Skin epidermis (tissue), 12 donors: Measurements from ENCODE around the gene ECPAS.
"Not testable (repeated sequence)": the region's sequence is repeated elsewhere in the genome, so short reads cannot be mapped to it uniquely, and the experiment has no call there.

ENCODE experiments used
- H3K27ac ChIP-seq, 21 experiments: fragments of 200-600 bp; sonication (generic) in 11 of 21; one replicate each; pipeline ENCODE4 v1.5.0; 2020; ENCODE audit warnings: mild to moderate bottlenecking in 3 of 21, inconsistent platforms in 2 of 21, moderate library complexity in 2 of 21
- H3K4me3 ChIP-seq, 7 experiments: fragments of 200-600 bp; sonication (generic) in 2 of 7; one replicate each; pipeline ENCODE4 v1.5.0; 2020; ENCODE audit warnings: inconsistent platforms in 2 of 7, mild to moderate bottlenecking in 2 of 7, moderate library complexity in 1 of 7

The ECPAS gene

GRCh38 chr9:111483858-111484571, at the start of gene ECPAS:
Gene ECPAS, minus strand, starts transcription at chr9:111484383. Its CDS starts 11,465 bp downstream, at chr9:111472918.
- H3K27ac ChIP-seq, result peak within 1 kb of the TSS; percentile 83 to 99 (median 97)
- peak within 1 kb of the TSS; percentile 70 to 99 (median 91) for H3K4me3 ChIP-seq

DNA sequence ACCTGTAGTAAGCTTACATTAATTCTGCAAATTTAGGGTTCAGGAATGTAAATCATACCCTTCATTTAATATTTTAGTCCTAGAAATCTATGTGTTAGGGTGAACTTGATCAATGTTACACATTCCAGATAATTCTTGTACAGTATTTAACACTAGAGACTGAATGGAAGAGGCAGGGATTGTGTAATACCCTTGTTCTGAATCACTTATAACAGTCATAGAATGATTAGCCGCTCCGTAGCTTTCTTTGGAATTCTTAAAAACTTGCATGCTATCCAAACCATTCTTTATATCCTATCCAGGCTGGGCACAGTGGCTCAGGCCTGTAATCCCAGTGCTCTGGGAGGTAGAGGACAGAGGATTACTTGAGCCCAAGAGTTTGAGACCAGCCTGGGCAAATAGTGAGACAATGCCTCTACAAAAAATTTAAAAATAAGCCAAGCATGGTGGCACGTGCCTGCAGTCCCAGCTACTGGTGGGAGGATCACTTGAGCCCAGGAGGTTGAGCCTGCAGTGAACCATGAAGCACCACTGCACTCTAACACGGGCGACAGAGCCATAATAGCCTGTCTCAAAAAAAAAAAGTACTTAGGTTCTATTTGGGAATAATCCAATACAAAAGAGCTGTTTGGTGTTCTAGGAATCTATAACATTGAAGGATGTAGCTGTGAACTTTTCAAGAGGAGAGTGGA, 49.1 kb upstream of the ECPAS start:
- no peak overlapping the region for H3K27ac ChIP-seq
- H3K4me3 ChIP-seq, result no peak overlapping the region

- H3K4me3 ChIP-seq, result no peak overlapping the region
Measured at GRCh38 chr9:111531716-111532115, 47.5 kb upstream of the ECPAS start.

DNA sequence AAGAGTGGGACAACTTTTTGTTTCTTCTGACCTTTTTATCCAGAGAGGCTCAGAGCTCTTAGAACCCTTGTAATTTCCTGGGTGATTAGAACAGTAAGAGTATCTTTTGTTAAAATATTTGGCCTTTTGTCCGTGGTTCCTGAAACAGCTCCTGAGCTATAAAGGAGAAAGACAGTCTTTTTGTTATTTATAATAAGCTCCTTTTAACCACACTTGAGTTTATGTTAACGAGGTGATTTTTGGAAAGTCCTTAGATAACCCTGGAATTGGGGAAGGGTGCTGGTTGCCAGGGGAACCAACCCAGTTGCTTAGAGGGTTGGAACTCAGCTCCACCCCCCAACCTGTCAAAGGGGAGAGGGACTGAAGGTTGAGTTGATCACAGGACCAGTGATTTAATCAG, 45.6 kb upstream of the ECPAS start:
- no peak overlapping the region for H3K27ac ChIP-seq
- no peak overlapping the region for H3K4me3 ChIP-seq

More at GRCh38 chr9:111531716-111532115, 47.5 kb upstream of the ECPAS start:
- no peak overlapping the region for H3K27ac ChIP-seq

- Histone ChIP-seq H3K4me3 (no peak overlapping the region), H3K27ac (no peak overlapping the region)
Measured at GRCh38 chr9:111527347-111527746, 43.2 kb upstream of the ECPAS start.

- peak within 1 kb of the TSS; percentile 50 to 76 (median 68) for H3K4me3 ChIP-seq
Measured at GRCh38 chr9:111525056-111525977, 41.1 kb upstream of the ECPAS start, which contains the start of gene ZNF483. Gene ZNF483, plus strand, starts transcription at chr9:111525179. Its CDS starts 2,217 bp downstream, at chr9:111527396.

DNA sequence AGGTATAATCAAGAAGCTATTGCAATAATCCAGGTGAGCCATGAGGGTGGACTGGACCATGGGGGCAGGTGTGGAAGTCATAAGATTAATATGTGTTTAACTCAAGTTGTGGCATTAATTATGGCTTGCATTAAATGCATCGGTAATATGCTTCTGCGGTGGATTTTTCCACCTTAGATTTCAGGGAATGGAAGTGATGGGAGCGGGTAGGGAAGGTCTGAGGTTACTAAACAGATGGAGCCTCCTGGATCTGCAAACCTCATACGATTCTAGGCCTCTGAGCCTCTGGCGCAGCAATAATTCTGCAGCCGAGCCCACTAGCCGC, 40.5 kb upstream of the ECPAS start:
- peak overlapping the region in 1 of 21 experiments; percentile 7 for H3K27ac ChIP-seq
- peak overlapping the region; percentile 50 to 76 (median 68) for H3K4me3 ChIP-seq

More at GRCh38 chr9:111525056-111525977, 41.1 kb upstream of the ECPAS start, which contains the start of gene ZNF483:
- peak within 1 kb of the TSS in 8 of 21 experiments; percentile 7 to 75 (median 52) for H3K27ac ChIP-seq

GRCh38 chr9:111516061-111516465, 31.9 kb upstream of the ECPAS start:
- no peak overlapping the region for H3K27ac ChIP-seq
- H3K4me3 ChIP-seq, result no peak overlapping the region

DNA sequence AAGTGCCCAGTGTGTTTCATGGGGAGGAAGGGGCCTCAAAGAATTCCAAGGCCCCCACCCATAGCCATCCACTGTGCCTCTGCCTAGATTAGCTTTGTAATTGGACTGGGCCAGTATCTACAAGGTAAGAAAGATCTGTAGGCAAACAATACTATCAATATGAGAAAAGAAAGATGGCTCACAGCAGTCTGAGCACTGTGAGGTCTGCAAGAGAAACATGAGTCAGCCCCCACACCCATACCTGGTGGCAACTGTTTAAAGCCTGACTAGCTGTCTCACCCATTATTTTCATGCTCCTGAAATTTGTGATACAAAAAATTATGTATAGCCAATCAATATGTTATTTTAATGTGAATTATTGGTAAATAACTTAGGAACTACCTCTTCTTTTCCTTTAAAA, 30.8 kb upstream of the ECPAS start:
- H3K4me3 ChIP-seq, result no peak overlapping the region
- no peak overlapping the region for H3K27ac ChIP-seq

DNA sequence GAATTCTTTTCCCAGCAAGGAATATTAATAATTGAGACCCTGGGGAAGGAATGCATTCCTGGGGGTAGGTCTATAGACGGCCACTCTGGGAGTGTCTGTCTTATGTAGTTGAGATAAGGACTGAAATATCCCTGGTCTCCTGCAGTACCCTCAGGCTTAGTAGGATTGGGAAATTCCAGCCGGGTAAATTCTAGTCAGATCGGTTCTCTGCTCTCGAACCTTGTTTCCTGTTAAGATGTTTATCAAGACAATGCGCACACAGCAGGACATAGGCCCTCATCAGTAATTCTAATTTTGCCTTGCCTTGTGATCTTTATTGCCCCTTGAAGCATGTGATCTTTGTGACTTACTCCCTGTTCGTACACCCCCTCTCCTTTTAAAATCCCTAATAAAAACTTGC, 27.4 kb upstream of the ECPAS start:
- not testable (repeated sequence) for H3K4me3 ChIP-seq, H3K27ac ChIP-seq

- no peak overlapping the region for H3K27ac ChIP-seq
- H3K4me3 ChIP-seq, result no peak overlapping the region
Measured at GRCh38 chr9:111502506-111502905, 18.3 kb upstream of the ECPAS start.

- Histone ChIP-seq H3K4me3 (no peak overlapping the region), H3K27ac (no peak overlapping the region)
Measured at GRCh38 chr9:111501648-111502047, 17.5 kb upstream of the ECPAS start.

GRCh38 chr9:111501005-111501562, 16.9 kb upstream of the ECPAS start:
- H3K27ac ChIP-seq, result no peak overlapping the region
- H3K4me3 ChIP-seq, result no peak overlapping the region

GRCh38 chr9:111497196-111497595, 13.0 kb upstream of the ECPAS start:
- H3K4me3 ChIP-seq, H3K27ac ChIP-seq: not testable (repeated sequence)

GRCh38 chr9:111484572-111484894, 350 bp upstream of the ECPAS start:
- Histone ChIP-seq H3K4me3 (peak overlapping the region; percentile 70 to 99 (median 91)), H3K27ac (peak overlapping the region in 20 of 21 experiments; percentile 77 to 99 (median 97))

GRCh38 chr9:111483439-111483857, 735 bp downstream of the ECPAS start:
- H3K27ac ChIP-seq, result peak overlapping the region; percentile 83 to 99 (median 97)
- peak overlapping the region; percentile 70 to 99 (median 91) for H3K4me3 ChIP-seq

DNA sequence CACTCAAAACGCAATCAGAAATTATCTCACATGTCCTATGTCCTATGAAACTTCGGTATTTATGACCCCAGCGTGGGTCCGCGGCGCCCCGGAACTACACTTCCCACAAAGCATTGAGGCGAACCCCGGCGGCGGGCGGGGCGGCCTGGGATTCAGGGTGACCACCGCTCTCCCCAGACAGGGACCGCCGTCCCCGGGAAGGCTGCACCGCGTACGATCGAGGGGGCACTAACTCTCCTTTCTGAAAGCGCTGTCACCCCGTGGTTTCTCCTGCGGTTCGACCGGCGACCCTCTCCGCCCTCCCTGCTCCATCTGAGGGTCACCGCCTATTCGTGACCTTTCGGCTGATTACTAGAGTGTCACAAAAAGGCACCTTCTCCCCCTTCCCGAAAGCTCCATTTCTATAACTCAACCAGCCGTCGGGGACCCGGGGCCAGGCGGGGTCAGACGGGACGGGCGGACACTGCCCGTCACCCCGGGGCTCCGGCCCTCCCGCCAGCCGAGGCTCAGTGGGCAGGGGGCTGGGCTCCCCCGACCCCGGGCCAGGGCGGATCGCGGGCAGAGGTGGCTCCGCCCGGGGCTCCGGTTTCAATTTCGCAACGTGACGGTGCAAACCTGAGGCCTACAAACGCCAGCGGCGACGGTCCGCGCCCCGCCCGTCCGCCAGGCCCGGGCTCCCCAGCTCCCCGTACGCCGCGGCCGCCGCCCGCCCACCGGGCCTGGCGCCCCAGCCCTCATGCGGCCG, 1.3 kb downstream of the ECPAS start:
- Histone ChIP-seq H3K4me3 (peak overlapping the region; percentile 70 to 99 (median 91)), H3K27ac (peak overlapping the region; percentile 83 to 99 (median 97))

- Histone ChIP-seq H3K4me3 (peak overlapping the region; percentile 70 to 99 (median 91)), H3K27ac (peak overlapping the region in 14 of 21 experiments; percentile 86 to 99 (median 97))
Measured at GRCh38 chr9:111481885-111482636, 2.1 kb downstream of the ECPAS start.
